ENCODE measurements around the gene NOC2L.
"Not testable (repeated sequence)": the region's sequence is repeated elsewhere in the genome, so short reads cannot be mapped to it uniquely, and the experiment has no call there.

The NOC2L gene

GRCh38 chr1:993379-993995 is 34.4 kb upstream of the NOC2L start:
- DNase-seq, result no peak

DNA sequence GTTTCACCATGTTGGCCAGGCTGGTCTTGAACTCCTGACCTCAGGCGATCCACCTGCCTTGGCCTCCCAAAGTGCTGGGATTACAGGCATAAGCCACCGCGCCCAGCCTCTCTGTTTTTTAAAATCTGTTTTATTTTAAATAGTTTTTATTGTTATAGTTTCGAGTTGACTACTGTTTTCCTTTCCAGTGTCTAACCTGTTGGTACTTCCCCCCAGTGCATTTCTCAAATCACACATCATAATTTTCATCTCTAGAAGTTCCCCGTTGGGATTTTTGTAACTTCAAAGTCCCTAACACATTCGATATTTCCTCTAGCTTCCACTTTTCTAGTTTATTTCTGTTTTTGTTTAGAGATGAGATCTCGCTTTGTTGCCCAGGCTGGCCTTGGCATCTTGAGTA is 33.3 kb upstream of the NOC2L start:
- DNase-seq, result no peak

DNA sequence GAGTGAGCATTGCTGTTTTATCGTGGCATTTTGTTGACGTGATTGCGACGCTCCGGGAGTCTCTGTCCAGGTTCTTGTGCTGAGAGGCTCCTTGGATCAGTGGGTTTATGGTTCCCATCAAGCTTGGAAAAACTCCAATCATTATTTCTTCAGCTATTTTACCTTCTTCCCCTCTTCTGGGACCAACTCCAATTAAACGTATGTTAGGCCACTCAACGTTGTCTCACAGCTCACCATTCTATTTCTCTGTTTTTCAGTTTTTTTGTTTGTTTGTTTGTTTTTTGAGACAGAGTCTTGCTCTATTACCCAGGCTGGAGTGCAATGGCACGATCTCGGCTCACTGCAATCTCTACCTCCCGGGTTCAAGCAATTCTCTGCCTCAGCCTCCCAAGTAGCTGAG is 32.8 kb upstream of the NOC2L start:
- no peak for DNase-seq

DNA sequence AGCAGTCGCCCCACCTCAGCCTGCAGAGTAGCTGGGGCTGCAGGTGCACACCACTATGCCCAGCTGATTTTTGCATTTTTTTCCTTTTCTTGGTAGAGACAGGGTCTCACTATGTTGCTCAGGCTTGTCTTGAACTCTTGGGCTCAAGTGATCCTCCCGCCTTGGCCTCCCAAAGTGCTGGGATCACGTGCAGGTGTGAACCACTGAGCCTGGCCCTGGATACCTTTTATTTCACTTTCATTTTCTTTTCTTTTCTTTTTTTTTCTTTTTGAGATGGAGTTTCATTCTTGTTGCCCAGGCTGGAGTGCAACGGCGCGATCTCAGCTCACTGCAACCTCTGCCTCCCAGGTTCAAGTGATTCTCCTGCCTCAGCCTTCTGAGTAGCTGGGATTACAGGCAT is 32.2 kb upstream of the NOC2L start:
- DNase-seq, result not testable (repeated sequence)

- DNase-seq, result not testable (repeated sequence)
These were observed 29.0 kb upstream of the NOC2L start for GRCh38 chr1:988061-988460.

- DNase-seq, result no peak
These were observed 26.1 kb upstream of the NOC2L start for GRCh38 chr1:985126-985525.

DNA sequence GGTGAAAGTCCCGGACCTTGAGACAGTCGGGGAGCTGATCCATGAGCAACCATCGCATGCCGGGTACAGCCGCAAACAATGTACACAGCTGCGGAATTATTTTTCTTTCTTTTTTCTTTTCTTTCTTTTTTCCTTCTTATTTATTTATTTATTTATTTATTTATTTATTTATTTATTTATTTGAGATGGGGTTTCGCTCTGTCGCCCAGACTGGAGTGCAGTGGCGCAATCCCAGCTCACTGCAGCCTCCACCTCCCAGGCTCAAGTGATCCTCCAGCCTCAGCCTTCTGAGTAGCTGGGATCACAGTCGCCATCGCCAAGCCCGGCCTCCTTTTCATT is 25.4 kb upstream of the NOC2L start:
- no peak for DNase-seq

DNA sequence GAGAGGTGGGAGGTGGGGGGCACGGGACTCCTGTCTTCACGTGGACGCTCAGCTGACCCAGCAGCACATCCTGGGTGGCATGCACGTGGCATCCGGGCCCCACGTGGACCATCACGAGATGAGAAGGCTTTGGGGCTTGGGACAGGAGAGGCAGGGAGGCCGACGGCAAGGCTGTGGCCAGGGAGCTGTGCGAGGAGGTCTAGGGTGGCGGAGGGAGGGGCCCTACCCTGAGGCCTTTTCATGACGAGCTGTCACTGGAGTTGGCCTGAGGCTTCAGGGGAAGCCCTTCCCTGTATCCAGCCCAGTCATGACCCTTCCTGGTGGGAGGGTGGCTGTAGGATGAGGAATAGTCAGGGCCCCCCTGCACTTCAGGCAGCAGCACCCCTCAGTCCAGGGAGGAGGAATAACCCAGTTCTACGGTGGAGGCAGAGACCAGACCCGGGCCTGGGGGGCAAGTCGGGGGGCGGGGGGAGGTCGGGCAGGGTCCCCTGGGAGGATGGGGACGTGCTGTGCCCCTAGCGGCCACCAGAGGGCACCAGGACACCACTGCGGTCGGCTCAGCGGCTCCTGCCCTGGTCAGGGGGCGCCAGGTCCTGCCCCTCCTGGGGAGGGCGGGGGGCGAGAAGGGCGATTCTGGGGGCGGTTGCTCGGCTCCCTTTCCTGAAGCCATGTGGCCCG is 24.9 kb upstream of the NOC2L start:
- peak; percentile 12 for DNase-seq

DNA sequence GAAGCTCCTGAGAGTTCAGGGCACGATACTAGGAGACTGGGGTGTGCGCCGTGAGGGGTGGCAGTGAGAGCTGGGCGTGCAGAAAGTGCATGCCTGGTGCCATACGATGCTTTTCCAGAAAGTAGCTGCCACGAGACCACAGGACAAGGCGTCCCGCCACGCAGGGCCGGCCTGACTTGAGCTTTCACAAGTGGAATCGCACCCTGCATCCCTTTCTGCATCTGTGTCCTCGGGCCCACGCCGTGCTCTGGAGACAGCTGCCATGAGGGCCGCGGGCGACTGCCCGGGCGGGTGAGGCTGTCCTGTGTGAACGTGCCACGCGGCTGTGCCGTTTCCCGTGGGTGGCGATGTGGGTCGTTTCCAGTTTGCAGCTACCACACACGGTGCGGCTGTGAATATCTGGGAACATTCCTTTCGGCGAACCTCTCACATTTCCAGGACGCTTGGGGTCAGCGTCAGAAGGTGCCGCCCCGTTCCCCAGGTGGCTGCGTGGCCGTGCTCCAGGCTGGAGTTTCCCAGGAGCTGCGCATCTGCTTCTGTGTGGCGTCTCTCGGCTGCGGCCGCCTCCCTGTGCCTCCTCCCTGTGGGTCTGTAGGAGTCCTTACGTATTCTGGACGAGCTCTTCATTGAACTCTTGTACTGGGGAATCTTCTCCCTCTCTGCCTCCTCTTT is 23.8 kb upstream of the NOC2L start:
- DNase-seq, result no peak

DNA sequence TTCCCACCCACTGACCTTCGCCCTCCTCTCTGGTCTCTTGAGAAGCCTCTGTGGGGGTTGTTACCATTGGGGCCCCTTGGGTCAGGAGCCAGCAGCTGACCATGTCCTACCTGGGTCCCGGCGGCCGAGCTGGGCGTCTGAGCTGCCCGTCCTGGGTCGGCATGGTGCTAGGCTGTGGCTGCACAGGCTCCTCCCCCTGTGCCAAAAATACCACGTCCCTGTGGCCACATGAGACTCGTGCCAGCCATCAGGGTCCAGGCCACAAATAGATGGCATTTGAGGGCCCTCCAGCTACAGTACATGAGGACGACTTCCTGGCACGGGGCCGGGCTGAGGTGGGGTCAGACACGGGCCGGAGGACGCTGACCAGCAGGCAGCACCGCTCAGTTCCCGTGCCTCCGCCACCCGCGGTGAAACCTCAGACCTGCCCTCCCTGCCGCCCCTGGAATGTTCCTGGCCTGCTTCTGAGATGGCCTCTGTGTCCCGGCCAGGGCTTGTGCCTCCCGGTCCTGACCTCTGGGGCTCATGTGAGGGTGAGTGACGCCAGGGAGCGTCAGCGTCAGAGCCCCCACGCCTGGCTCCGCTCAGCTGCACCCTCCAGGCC is 23.0 kb upstream of the NOC2L start, which contains the start of gene PERM1:
TSS of gene PERM1 (minus strand) at position 139 of the 604 bp plus-strand sequence. CDS start 1,064 bp downstream, outside the sequence.
- no peak for DNase-seq

- DNase-seq, result no peak
These were observed 22.5 kb upstream of the NOC2L start for GRCh38 chr1:981491-981954.

- no peak for DNase-seq
These were observed 21.7 kb upstream of the NOC2L start for GRCh38 chr1:980602-981395.

DNA sequence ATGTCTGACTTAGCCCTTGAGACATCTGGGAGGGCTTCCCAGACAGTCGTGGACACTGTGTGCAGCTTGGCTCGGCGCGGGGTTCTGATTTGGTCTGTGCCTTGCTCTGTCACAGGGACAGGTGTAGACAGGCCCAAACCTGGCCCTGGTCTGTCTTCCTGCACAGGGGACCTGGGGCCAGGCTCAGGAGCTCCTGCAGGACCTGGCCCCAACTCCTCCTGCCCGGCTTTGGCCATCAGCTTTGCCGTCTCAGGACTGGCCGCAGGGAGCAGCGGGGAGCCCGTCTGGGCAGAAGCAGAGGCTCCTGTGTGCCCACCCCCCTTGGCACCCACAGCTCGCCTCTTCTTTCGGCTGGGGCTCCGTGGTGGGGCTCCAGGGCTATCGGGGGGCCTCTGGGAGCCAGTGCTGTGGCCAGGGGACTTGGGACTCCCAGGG is 21.1 kb upstream of the NOC2L start:
- DNase-seq, result no peak

DNA sequence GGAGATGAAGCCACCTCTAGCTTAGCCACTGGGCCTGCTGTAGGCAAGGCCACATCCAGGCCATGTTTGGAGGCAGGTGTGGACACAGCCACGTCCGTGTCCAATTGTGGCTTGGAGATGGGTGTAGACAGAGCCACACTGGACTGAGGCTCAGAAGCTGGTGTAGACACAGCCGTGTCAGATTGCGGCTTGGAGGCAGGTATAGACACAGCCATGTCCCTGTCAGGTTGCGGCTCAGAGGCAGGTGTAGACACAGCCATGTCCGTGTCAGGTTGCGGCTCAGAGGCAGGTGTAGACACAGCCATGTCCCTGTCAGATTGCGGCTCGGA is 20.7 kb upstream of the NOC2L start:
- no peak for DNase-seq

- DNase-seq, result no peak
These were observed 20.0 kb upstream of the NOC2L start for GRCh38 chr1:978835-979743.

- no peak for DNase-seq
These were observed 19.2 kb upstream of the NOC2L start for GRCh38 chr1:978069-978834.

GRCh38 chr1:976791-977190 is 17.7 kb upstream of the NOC2L start:
- DNase-seq, result not testable (repeated sequence)

DNA sequence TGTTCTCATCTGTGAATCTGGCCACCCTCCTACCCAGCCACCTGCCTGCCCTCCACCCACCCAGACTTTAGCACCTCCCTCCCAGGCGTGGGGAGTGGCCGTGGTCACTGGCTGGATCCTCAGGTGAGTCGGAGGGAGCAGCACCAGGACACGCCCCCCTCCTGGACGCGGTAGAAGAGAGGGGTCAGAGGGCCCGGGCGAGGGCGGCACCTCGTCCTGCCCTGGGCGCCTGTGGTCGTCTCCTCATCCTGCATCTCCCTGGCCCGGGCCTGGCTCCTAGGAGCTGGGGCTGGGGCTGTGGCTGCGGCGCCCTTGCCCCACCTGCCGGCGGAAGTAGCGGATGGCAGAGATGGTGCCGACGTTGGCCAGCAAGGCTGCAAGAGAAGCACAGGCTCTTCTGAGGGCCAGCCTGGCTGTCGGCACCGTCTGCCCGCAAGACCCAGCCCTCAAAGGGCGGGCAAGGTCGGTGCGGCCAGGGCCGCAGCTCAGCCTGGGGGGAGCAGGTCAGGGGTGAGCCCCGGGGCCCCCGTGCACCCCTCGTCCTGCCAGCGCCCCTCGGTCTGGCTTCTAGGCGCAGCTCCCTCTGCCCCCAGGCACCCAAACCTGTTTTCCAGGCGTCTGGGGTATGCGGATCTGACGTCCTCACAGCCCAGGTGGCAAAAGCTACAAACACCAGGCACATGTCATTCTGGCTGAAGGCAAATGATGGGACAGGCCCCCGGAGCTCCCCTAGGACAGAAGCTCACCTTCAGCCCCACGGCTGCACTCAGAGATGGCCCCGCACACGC is 17.0 kb upstream of the NOC2L start:
- DNase-seq, result peak; percentile 65

DNA sequence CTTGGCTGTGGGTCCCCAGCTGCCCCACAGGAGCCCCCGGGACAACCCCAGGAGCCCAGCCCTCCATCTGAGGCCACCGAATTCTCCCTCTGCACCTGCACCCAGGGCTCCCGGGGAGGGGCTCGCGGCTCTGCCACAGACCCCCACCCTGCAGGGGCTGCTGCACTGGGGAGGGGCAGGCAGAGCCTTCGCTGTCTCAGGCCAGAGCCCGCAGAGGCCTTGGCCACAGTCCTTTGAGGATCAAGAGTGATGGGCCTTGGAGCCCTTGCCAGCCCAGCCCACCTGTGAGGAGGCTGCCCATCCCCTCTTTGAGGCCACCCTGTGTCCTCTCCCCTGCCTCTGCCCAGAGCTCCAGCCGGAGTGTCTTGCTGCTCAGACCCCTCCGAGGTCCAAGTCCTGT is 16.3 kb upstream of the NOC2L start:
- no peak for DNase-seq

DNA sequence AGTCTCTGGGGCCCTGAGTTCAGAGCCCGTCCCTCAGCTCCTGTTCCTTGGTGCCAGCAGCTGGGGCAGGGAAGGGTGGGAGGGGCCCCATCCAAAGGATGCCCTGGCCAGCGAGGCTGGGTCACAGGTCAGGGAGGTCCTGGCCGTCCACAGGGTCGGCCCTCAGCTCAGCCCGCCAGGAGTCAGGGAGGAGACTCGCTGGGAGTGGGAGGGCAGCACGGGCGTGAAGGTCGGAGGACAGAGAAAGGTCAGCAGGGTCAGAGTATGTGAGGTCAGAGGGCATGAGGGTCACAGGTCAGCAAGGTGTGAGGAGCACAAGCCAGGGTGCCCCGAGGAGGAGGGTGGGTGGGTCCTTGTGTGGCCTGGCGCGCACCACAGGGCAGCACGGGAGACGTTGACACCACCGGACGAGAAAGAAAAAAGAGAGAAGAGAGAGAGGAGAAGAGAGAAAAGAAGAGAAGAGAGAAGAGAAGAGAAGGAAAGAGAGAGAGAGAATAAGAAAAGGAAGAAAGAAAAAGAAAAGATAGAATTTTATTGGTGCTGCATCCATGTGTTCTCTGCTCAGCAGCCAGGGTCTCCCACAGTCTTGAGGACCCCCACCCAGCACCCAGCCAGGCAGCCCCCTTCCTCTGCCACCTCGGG is 15.8 kb upstream of the NOC2L start:
- DNase-seq, result no peak

Measured in COR-L47 (cell line).